AG04450 (cell line): Measurements from ENCODE around the gene AGT. TPM values are rescaled to one million over a fixed set of nuclear protein-coding genes. Genes with fewer than 3 reads are reported as not detected.

Source experiments
- CTCF ChIA-PET: fragments of 300-600, 350-600 bp; formaldehyde crosslinking; extraction: SDS; loops from one replicate; lab custom pipeline; 2022; ENCODE audit warnings: antibody characterized with exemption, inconsistent platforms; lab: Charles Lee
- POLR2A ChIA-PET: fragments of 350-600 bp; formaldehyde crosslinking; extraction: SDS; loops from one replicate; lab custom pipeline; 2021; ENCODE audit warnings: antibody characterized with exemption, inconsistent platforms; lab: Yijun Ruan, JAX
- DNase-seq: peaks from one replicate; pipeline ENCODE4 v3.0.0-alpha.2; 2011; ENCODE audit warnings: low read depth, low spot score
- H3K27ac ChIP-seq: one replicate; pipeline ENCODE4 v1.5.1; 2012; ENCODE audit warnings: low read depth, low read length, control low read depth
- H3K27me3 ChIP-seq: one replicate; pipeline ENCODE4 v1.6.0; 2012; ENCODE audit warnings: low read length; ENCODE audit not compliant: control insufficient read depth, insufficient read depth
- H3K4me3 ChIP-seq: 2 replicates; pipeline ENCODE4 v1.5.1; 2011; ENCODE audit warnings: mild to moderate bottlenecking, low read depth, low read length, control low read depth
- H3K9me3 ChIP-seq: 2 replicates; pipeline ENCODE4 v1.5.1; 2012; ENCODE audit warnings: low read length; ENCODE audit not compliant: control insufficient read depth, insufficient read depth
- polyA plus RNA-seq: library from polyadenylated mRNA; depleted of rRNA; stranded (reverse); fragments of >200 nt; gene quantifications from 2 replicates; pipeline ENCODE4 v1.2.3, GENCODE V29; 2011
- TF ChIP-seq, protein P1 (sequence below): IDR thresholded peaks from 2 replicates; pipeline ENCODE4 v1.5.1; 2011; ENCODE audit warnings: low read depth, low read length, control low read depth, inconsistent platforms

The AGT gene
- polyA plus RNA-seq, 1 experiment, result 6.2 TPM

DNA sequence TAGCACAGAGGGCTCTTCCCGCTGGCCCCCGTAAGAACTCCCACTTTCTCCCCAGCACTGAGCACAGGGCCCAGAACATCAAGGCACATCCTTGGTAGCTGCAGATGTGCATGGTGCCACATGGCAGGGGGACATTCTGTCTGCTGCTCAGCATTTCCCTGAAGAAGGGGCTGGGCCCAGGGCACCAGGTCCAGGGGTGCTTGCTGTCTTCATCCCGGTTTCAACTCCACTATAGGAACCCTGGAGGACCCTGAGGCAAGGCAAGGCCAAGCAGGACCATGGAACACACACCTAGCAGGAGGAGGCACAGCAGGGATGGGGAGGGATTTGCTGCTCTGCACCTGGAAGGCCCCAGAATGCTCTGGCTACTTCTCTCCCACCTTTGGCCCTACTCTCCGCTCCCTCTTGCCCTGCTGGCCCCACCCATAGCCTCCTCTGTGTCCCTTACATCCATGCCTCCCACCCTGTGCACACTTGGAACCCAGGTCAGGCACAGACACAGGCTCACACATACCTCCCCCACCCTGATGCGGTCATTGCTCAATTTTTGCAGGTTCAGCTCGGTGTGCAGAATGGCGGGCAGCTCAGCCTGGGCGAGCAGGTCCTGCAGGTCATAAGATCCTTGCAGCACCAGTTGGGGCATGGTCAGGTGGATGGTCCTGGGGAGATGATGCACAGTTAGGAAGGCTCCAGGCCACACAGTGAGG, 10.1 kb downstream of the AGT start:
- ChIA-PET POLR2A (no interaction called here), CTCF (interaction anchor here (0.6 kb wide), 1 partner anchor 215 kb away, joined by 3 read pairs; no protein-coding TSS in a partner anchor)
- Histone ChIP-seq H3K4me3 (no peak overlapping the region), H3K9me3 (no peaks in the 10 kb centered on the region), H3K27ac (no peak overlapping the region), H3K27me3 (peaks cover 6% of the 10 kb centered on the region)
- no peak for DNase-seq
- TF ChIP-seq, protein P1, sequence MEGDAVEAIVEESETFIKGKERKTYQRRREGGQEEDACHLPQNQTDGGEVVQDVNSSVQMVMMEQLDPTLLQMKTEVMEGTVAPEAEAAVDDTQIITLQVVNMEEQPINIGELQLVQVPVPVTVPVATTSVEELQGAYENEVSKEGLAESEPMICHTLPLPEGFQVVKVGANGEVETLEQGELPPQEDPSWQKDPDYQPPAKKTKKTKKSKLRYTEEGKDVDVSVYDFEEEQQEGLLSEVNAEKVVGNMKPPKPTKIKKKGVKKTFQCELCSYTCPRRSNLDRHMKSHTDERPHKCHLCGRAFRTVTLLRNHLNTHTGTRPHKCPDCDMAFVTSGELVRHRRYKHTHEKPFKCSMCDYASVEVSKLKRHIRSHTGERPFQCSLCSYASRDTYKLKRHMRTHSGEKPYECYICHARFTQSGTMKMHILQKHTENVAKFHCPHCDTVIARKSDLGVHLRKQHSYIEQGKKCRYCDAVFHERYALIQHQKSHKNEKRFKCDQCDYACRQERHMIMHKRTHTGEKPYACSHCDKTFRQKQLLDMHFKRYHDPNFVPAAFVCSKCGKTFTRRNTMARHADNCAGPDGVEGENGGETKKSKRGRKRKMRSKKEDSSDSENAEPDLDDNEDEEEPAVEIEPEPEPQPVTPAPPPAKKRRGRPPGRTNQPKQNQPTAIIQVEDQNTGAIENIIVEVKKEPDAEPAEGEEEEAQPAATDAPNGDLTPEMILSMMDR, result no peak

DNA sequence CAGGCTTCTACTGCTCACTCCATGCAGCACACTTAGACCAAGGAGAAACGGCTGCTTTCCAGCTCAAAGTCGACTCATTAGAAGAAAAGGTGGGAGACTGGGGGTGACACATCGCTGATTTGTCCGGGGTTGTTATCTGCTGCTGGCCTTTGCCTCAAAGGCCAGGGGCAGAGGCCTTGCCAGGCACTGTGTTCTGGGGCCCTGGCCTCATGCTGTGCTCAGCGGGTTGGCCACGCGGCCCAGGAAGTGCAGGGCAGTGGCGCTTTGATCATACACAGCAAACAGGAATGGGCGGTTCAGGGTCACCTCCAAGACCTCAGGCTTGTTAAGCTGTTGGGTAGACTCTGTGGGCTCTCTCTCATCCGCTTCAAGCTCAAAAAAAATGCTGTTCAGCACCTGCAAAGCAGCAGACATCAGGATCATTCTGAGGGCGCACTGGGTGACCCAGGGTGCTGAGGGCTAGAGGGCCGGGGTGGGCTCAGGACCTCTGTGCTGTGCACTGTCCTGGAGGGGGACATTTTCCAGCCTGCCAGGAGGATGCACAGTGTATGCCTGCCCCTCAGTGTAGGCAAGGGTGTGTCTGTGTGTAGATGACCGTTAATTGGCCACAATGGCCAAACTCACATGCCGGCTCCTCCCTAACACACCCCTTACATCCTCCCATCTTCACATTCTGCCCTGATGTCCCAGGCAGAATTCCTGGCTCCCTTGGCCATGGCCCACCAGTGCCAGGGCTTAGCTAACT, 10.8 kb downstream of the AGT start:
- TF ChIP-seq, protein P1, result no peak
- H3K9me3 ChIP-seq, result no peaks in the 10 kb centered on the region
- CTCF ChIA-PET, result no interaction called here
- DNase-seq, result no peak
- H3K27ac ChIP-seq, result peak overlapping the region; percentile 11
- POLR2A ChIA-PET, result no interaction called here
- peaks cover 6% of the 10 kb centered on the region for H3K27me3 ChIP-seq
- no peak overlapping the region for H3K4me3 ChIP-seq

DNA sequence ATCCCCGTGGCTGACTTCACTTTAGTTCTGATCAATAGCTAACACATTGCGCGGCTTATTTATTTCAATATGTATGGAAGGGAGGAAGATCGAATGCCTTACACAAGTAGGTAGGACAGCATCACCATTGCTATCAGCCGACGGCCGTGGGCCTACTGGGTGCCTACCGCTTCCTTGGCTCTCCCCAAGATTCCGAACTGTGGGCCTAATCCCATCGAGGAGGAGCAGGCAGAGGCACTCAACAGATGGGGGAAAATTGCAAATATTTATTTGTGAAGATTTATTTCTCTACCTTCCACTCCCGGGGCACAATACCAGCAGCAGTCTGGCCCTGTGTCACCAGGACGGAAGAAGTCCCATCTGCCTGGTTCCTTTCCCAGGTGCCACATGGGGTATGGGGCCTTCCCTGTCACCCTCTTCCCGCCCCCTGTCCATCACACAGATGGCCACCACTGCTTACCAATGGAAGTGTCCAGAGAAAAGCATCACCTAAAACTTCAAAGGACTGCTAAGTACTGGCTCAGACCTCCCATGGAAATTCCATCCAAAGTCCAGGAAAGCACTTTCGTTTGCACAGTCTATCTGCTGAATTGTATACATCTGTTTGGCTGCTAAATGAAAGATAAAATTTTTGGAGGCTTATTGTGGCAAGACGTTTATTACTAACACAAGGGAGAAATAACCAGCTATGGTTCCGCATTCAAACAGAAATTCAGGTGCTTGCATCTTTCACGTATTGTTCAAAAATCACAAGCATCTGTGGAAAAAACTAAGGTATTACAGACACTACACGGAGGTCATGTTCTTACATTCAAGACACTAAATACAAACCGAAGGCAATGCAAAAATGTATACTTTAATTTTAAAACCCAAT, 11.8 kb downstream of the AGT start:
- Histone ChIP-seq H3K9me3 (no peaks in the 10 kb centered on the region), H3K27ac (no peak overlapping the region), H3K4me3 (no peak overlapping the region), H3K27me3 (peaks cover 2% of the 10 kb centered on the region)
- TF ChIP-seq, protein P1, result no peak
- ChIA-PET POLR2A (no interaction called here), CTCF (no interaction called here)
- no peak for DNase-seq

DNA sequence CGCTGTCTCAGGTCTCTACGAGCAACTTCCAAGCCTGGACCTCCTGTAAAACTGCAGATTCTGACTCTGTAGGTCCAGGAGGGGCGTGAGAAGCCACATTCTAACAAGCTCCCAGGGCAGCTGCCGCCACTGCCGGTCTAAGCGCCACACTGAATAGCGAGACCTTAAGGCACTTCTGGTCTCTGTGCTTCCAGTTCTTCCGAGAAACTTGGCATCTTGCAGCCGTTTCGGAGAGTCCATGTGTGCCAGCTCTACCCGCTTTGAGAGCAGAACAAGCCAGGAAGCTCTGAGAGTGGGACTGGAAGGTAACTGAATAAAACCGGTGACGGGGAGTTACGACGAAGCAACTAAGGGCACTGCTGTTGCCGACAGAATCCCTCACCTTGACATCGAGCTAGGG, 12.5 kb downstream of the AGT start:
- TF ChIP-seq, protein P1, result no peak
- DNase-seq, result no peak
- H3K9me3 ChIP-seq, result no peaks in the 10 kb centered on the region
- H3K27ac ChIP-seq, result no peak overlapping the region
- peaks cover 2% of the 10 kb centered on the region for H3K27me3 ChIP-seq
- ChIA-PET POLR2A (no interaction called here), CTCF (no interaction called here)
- H3K4me3 ChIP-seq, result no peak overlapping the region
